ENCODE results near the gene LRRN2. TPM values are rescaled to one million over a fixed set of nuclear protein-coding genes. Genes with fewer than 3 reads are reported as not detected.

LRRN2 gene
- polyA plus RNA-seq, 1 of the 3 experiments (the other 2 are of a cell fraction), result not detected

DNA sequence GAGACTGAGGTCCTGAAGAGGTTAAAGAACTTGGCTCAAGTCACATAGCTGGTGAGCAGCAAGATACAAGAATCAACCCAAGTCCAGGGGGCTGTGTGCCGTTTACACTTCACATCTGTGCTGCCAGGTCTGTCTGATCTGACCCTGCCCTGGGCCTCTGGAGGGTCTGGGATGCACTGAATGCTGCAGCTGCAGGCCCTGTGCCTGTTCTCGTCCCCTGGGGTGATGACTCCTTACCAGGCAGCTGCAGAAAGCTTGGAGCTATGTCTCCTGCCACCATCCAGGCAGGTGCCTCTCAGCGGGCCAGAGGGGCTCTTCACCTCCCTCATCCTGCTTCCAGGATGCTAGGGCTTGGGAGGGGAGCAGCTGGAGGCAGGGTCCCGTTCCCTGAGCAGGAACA, 63.5 kb downstream of the LRRN2 start:
- H3K79me2 ChIP-seq (ENCODE audit: insufficient read depth), result no peaks in the 10 kb centered on the region

DNA sequence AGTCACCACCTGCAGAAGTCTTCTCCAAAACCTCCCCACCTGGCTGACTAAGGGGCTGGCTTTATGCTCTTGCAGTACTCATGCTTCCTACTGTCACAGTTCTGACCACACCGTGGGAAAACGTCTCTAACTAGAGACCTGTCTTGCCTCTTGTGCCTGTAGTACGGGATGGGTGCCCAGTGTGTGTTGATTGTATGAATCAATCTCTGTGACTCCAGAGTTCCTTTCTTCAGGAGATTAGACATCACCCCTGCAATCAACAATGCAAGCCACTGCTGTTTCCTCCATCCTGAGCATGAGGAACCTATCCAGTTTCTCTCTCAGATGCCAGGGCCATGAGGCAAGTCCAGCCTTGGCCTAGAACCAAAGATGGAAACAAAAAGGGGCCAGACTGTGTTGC, 64.1 kb downstream of the LRRN2 start:
- H3K4me3 ChIP-seq (ENCODE audit: low read depth in 2 of 2, low read length in 1 of 2), result no peak overlapping the region
- H3K9me2 ChIP-seq, result no peaks in the 10 kb centered on the region
- H3K36me3 ChIP-seq (replicated peaks in 1 of 2; ENCODE audit: control insufficient read depth in 1 of 2, insufficient read depth in 2 of 2, low read length in 1 of 2), result no peaks in the 10 kb centered on the region
- DNase-seq, result no peak
- H3K9ac ChIP-seq, result no peak overlapping the region
- H3K9me3 ChIP-seq, result no peaks in the 10 kb centered on the region
- H3K79me2 ChIP-seq (ENCODE audit: insufficient read depth), result no peaks in the 10 kb centered on the region
- no peak overlapping the region for H2AFZ ChIP-seq (ENCODE audit: low read depth)
- peaks cover 5% of the 10 kb centered on the region; the same call in 1 of the 2 replicates for H3K27me3 ChIP-seq (ENCODE audit: insufficient read depth)
- no peak overlapping the region for H3K27ac ChIP-seq (ENCODE audit: low read depth in 2 of 2, low read length in 1 of 2)
- peaks cover 0 to 16% of the 10 kb centered on the region in 2 experiments; a peak in 1 of 4 replicates for H3K4me1 ChIP-seq (ENCODE audit: control insufficient read depth in 1 of 2, insufficient read depth in 2 of 2, low read depth in 1 of 2, low read length in 1 of 2)
- H3K4me2 ChIP-seq, result no peak overlapping the region
- CTCF ChIA-PET, result interaction anchor here (1.2 to 4.0 kb wide), 5 partner anchors 10 to 129 kb away, joined by 3 to 27 read pairs (median 5); no protein-coding TSS in a partner anchor
- no peaks in the 10 kb centered on the region for H4K20me1 ChIP-seq (ENCODE audit: insufficient read depth)
- H3F3A ChIP-seq (replicated peaks; ENCODE audit: insufficient read depth), result no peaks in the 10 kb centered on the region
- POLR2A ChIA-PET, result no interaction called here
- 36% methylated on average over 3 of the region's 3 CpGs for WGBS (ENCODE audit: low lambda C conversion rate)
- TF ChIP-seq, protein P1, sequence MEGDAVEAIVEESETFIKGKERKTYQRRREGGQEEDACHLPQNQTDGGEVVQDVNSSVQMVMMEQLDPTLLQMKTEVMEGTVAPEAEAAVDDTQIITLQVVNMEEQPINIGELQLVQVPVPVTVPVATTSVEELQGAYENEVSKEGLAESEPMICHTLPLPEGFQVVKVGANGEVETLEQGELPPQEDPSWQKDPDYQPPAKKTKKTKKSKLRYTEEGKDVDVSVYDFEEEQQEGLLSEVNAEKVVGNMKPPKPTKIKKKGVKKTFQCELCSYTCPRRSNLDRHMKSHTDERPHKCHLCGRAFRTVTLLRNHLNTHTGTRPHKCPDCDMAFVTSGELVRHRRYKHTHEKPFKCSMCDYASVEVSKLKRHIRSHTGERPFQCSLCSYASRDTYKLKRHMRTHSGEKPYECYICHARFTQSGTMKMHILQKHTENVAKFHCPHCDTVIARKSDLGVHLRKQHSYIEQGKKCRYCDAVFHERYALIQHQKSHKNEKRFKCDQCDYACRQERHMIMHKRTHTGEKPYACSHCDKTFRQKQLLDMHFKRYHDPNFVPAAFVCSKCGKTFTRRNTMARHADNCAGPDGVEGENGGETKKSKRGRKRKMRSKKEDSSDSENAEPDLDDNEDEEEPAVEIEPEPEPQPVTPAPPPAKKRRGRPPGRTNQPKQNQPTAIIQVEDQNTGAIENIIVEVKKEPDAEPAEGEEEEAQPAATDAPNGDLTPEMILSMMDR (IDR thresholded peaks at IDR 0.05), result no peak
- TF ChIP-seq NFIC (IDR thresholded peaks at IDR 0.05; ENCODE audit: borderline replicate concordance) (no peak), GABPA (IDR thresholded peaks at IDR 0.05; ENCODE audit: low read depth) (no peak), FOSL2 (IDR thresholded peaks at IDR 0.05; ENCODE audit: borderline replicate concordance, low read depth) (no peak)
- TF ChIP-seq, protein P2, sequence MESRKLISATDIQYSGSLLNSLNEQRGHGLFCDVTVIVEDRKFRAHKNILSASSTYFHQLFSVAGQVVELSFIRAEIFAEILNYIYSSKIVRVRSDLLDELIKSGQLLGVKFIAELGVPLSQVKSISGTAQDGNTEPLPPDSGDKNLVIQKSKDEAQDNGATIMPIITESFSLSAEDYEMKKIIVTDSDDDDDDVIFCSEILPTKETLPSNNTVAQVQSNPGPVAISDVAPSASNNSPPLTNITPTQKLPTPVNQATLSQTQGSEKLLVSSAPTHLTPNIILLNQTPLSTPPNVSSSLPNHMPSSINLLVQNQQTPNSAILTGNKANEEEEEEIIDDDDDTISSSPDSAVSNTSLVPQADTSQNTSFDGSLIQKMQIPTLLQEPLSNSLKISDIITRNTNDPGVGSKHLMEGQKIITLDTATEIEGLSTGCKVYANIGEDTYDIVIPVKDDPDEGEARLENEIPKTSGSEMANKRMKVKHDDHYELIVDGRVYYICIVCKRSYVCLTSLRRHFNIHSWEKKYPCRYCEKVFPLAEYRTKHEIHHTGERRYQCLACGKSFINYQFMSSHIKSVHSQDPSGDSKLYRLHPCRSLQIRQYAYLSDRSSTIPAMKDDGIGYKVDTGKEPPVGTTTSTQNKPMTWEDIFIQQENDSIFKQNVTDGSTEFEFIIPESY (IDR thresholded peaks at IDR 0.05; ENCODE audit: borderline replicate concordance, low read depth), result no peak
- TF ChIP-seq, protein P3, sequence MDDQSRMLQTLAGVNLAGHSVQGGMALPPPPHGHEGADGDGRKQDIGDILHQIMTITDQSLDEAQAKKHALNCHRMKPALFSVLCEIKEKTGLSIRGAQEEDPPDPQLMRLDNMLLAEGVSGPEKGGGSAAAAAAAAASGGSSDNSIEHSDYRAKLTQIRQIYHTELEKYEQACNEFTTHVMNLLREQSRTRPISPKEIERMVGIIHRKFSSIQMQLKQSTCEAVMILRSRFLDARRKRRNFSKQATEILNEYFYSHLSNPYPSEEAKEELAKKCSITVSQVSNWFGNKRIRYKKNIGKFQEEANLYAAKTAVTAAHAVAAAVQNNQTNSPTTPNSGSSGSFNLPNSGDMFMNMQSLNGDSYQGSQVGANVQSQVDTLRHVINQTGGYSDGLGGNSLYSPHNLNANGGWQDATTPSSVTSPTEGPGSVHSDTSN (IDR thresholded peaks at IDR 0.05), result no peak

More for the DNA sequence above, 63.5 kb downstream of the LRRN2 start:
- H3K9me2 ChIP-seq, result no peaks in the 10 kb centered on the region
- H3K27ac ChIP-seq (ENCODE audit: low read depth in 2 of 2, low read length in 1 of 2), result no peak overlapping the region
- no peaks in the 10 kb centered on the region for H4K20me1 ChIP-seq (ENCODE audit: insufficient read depth)
- no peak overlapping the region for H3K4me3 ChIP-seq (ENCODE audit: low read depth in 2 of 2, low read length in 1 of 2)
- peaks cover 0 to 16% of the 10 kb centered on the region in 2 experiments; a peak in 1 of 4 replicates for H3K4me1 ChIP-seq (ENCODE audit: control insufficient read depth in 1 of 2, insufficient read depth in 2 of 2, low read depth in 1 of 2, low read length in 1 of 2)
- H3K36me3 ChIP-seq (replicated peaks in 1 of 2; ENCODE audit: control insufficient read depth in 1 of 2, insufficient read depth in 2 of 2, low read length in 1 of 2), result no peaks in the 10 kb centered on the region
- no peak for TF ChIP-seq TCF12 (IDR thresholded peaks at IDR 0.05)
- TF ChIP-seq, protein P4, sequence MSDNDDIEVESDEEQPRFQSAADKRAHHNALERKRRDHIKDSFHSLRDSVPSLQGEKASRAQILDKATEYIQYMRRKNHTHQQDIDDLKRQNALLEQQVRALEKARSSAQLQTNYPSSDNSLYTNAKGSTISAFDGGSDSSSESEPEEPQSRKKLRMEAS (IDR thresholded peaks at IDR 0.05; ENCODE audit: low read depth), result no peak
- TF ChIP-seq, protein P2 (IDR thresholded peaks at IDR 0.05; ENCODE audit: borderline replicate concordance, low read depth), result no peak
- TF ChIP-seq RCOR1 (IDR thresholded peaks at IDR 0.05; ENCODE audit: low read length), result no peak
- no peak for TF ChIP-seq JUND (IDR thresholded peaks at IDR 0.05)
- no peak for TF ChIP-seq RFX5 (IDR thresholded peaks at IDR 0.05; ENCODE audit: low read length)
- TF ChIP-seq, protein P1 (IDR thresholded peaks at IDR 0.05), result no peak
- TF ChIP-seq CHD2 (IDR thresholded peaks at IDR 0.05; ENCODE audit: low read length, partially characterized antibody), result no peak
- TF ChIP-seq POLR2AphosphoS5 (IDR thresholded peaks at IDR 0.05; ENCODE audit: low read depth, low read length), result no peak
- TF ChIP-seq GABPA (IDR thresholded peaks at IDR 0.05; ENCODE audit: low read depth), result no peak
- TF ChIP-seq TAF1 (IDR thresholded peaks at IDR 0.05; ENCODE audit: borderline replicate concordance, low read depth, low read length), result no peak
- no peak for TF ChIP-seq NFIC (IDR thresholded peaks at IDR 0.05; ENCODE audit: borderline replicate concordance)
- no peak for TF ChIP-seq SIN3A (IDR thresholded peaks at IDR 0.05; ENCODE audit: borderline replicate concordance, low read depth, low read length)
- no peak for TF ChIP-seq EP300 (IDR thresholded peaks at IDR 0.05; ENCODE audit: borderline replicate concordance in 1 of 2, low read depth in 1 of 2, low read length in 1 of 2)
- no peak for TF ChIP-seq FOSL2 (IDR thresholded peaks at IDR 0.05; ENCODE audit: borderline replicate concordance, low read depth)
- TF ChIP-seq YY1 (IDR thresholded peaks at IDR 0.05; ENCODE audit: low read depth), result no peak
- DNase-seq, result no peak
- H3K4me2 ChIP-seq, result no peak overlapping the region
- ChIA-PET CTCF (interaction anchor here (1.1 to 4.0 kb wide), 11 partner anchors 7 to 185 kb away, joined by 3 to 30 read pairs (median 5); no protein-coding TSS in a partner anchor), POLR2A (no interaction called here)
- H3K9ac ChIP-seq, result no peak overlapping the region
- no peaks in the 10 kb centered on the region for H3K27me3 ChIP-seq (ENCODE audit: insufficient read depth)
- no peaks in the 10 kb centered on the region for H3K9me3 ChIP-seq
- WGBS (ENCODE audit: low lambda C conversion rate), result 58% methylated on average over 4 of the region's 4 CpGs
- H3F3A ChIP-seq (replicated peaks; ENCODE audit: insufficient read depth), result no peaks in the 10 kb centered on the region
- no peak overlapping the region for H2AFZ ChIP-seq (ENCODE audit: low read depth)
